Lung microvascular endothelial cell (primary cell): ENCODE results near the gene S100PBP. TPM values are rescaled to one million over a fixed set of nuclear protein-coding genes. Genes with fewer than 3 reads are reported as not detected.

Source experiments
- DNase-seq, 2 donors: peaks; one replicate each; pipeline versions ENCODE4 v3.0.0 to v3.0.0-alpha.2; 2010; ENCODE audit warnings: low read depth in 2 of 2
- total RNA-seq: library from RNA; depleted of rRNA; stranded (reverse); fragments of >200 nt; gene quantifications from 2 replicates; pipeline ENCODE4 v1.2.1, GENCODE V29; 2014

S100PBP gene
- 10.2 and 13.5 TPM in 2 replicates for total RNA-seq

DNA sequence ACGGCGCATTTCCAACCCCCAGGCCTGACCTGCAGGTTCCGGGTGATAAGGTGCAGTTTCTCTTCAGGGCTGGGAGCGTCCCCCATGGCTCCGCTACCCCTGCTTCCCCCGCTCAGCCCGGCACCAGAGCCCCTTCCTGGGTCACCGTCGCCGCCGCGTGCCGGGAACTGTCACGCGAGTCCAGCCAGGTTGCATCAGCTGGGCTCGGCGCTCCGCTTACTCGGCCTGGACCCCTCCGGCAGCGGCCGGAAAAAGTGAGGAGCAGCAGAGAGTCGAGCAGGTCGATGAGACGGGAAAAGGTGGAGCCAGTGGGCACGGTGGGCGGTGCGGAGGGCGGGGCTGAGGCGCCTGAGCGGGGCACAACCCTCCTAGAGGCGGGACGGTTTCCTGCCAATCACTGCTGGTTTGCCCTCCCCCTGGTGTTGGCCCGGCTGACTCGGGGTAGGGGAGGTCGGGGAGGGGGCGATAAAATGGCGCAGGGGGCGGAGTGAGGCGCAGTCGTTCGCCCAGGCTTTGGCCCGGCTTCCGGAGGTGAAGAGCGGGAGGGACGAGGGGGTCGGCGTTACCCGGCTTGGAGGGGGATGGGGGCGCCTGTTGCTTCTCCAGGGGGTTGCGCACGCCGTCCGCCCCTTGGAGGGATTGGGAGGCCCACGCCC, at the start of gene S100PBP, which contains the start of gene YARS1:
Gene S100PBP, plus strand, starts transcription at position 495 of the 656 bp plus-strand sequence. CDS start 8,447 bp downstream, outside the sequence.
Gene YARS1, minus strand, starts transcription at position 200 of the 656 bp plus-strand sequence. Its CDS starts 114 bp downstream, at position 86.
- DNase-seq, result peak; percentile 98 to 99

DNA sequence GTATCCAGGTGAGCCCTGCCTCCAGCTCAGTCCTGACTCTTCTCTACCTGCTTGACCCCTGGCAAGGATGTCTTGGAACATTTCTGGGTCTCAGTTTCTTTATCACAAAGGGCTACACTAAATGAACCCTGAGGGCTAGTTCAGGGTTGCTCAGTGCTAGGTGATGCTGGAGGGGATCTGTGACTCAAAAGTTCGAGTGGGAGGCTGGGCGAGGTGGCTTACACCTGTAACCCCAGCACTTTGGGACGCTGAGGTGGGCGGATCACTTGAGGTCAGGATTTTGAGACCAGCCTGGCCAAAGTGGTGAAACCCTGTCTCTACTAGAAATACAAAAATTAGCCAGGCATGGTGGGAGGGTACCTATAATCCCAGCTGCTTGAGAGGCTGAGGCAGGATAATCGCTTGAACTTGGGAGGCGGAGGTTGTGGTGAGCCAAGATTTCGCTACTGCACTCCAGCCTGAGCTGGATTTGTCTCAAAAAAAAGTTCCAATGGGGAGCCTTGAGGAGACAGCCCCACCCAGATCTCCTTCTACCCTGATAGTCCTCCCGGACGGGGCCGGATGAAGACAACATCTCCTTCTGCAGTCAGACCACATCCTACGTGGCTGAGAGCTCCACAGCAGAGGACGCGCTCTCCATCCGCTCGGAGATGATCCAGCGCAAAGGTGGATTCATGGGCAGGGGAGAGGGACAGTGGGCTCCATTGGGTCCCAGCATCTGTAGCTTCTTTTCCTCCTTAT, 49.2 kb upstream of the S100PBP start:
- no peak for DNase-seq

DNA sequence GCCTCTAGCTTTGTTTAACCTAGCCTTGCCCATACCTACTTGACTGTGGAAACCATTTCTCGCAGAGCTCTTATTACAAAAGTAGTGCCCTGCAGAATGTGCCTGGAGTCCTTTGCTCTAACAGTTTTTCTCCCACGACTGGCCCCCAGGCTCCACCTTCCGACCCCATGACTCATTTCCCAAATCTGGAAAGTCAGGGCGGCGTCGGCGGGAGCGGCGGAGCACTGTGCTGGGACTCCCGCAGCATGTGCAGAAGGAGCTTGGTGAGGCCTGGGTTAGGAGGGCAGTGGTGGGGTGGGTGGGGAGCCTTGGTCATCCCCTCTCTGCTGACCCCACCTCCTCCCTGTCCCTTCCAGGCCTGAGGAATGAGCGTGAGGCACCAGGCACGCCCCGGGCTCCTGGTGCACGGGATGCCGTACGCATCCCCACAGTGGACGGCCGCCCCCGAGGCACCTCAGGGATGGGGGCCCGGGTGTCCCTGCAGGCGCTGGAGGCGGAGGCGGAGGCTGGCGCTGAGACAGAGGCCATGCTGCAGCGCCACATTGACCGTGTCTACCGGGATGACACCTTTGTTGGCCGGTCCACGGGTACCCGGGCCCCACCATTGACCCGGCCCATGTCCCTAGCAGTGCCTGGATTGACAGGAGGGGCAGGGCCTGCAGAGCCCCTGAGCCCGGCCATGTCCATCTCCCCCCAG, 47.8 kb upstream of the S100PBP start:
- peak in 1 of 2 donors; percentile 42 for DNase-seq

DNA sequence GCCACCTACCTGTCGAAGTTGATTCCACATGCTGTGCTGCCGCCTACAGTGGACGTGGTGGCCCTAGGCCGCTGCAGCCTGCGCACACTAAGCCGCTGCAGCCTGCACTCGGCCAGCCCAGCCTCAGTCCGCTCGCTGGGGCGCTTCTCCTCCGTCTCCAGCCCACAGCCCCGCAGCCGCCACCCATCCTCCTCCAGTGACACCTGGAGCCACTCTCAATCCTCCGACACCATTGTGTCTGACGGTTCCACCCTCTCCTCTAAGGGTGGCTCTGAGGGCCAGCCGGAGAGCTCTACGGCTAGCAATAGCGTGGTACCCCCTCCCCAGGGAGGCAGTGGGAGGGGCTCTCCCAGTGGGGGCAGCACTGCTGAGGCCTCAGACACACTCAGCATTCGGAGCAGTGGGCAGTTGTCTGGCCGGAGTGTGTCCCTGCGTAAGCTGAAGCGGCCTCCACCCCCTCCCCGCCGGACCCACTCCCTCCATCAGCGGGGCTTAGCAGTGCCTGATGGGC, 47.2 kb upstream of the S100PBP start:
- no peak for DNase-seq

DNA sequence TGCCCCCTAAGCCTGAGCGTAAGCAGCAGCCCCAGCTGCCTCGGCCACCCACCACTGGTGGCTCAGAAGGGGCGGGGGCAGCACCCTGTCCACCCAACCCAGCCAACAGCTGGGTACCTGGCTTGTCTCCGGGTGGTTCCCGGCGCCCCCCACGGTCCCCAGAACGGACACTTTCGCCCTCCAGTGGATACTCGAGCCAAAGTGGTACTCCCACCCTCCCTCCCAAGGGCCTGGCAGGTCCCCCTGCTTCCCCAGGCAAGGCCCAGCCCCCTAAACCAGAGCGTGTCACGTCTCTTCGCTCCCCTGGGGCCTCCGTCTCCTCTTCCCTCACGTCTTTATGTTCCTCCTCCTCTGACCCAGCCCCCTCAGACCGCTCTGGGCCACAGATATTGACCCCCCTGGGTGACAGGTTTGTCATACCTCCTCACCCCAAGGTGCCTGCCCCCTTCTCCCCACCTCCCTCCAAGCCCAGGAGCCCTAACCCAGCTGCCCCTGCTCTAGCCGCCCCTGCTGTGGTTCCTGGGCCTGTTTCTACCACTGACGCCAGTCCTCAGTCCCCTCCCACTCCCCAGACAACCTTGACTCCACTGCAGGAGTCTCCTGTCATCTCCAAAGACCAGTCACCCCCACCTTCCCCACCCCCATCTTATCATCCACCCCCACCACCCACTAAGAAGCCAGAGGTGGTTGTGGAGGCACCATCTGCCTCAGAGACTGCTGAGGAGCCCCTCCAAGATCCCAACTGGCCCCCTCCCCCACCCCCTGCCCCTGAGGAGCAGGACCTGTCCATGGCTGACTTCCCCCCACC, 46.5 kb upstream of the S100PBP start:
- DNase-seq, result no peak

DNA sequence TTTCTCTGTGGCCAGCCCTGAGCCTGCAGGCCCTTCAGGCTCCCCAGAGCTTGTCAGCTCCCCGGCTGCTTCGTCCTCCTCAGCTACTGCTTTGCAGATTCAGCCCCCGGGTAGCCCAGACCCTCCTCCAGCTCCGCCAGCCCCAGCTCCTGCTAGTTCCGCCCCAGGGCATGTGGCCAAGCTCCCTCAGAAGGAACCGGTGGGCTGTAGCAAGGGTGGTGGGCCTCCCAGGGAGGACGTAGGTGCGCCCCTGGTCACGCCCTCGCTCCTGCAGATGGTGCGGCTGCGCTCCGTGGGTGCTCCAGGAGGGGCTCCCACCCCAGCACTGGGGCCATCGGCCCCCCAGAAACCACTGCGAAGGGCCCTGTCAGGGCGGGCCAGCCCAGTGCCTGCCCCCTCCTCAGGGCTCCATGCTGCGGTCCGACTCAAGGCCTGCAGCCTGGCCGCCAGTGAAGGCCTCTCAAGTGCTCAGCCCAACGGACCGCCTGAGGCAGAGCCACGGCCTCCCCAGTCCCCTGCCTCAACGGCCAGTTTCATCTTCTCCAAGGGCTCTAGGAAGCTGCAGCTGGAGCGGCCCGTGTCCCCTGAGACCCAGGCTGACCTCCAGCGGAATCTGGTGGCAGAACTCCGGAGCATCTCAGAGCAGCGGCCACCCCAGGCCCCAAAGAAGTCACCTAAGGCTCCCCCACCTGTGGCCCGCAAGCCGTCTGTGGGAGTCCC, 45.7 kb upstream of the S100PBP start:
- no peak for DNase-seq

DNA sequence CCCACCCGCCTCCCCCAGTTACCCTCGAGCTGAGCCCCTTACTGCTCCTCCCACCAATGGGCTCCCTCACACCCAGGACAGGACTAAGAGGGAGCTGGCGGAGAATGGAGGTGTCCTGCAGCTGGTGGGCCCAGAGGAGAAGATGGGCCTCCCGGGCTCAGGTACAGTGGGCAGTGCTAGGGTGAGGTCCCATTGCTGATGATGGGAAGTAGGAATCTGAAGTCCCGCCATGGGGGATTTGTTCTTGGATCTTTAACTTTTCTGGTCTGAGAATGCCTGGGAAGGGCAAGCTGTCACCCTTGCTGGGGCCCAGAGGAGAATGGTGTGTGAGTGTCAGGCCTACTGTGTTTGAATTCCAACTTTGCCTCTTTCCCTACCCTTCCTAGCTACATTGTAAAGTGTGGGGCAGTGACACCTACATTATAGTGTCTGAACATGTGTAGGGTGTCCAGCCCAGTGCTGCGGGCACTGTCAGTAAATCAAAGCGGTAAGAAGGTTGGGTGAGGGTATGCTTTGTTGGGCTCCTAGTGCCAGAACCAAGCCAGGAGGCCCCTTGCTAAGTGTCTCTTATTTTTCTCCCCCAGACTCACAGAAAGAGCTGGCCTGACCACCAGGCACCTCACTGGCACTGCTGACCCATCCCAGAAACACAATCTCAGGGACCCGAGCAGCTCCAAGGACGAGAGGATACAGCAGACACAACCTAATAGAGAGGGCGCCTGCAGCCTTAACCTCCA, 45.0 kb upstream of the S100PBP start:
- DNase-seq, result no peak

DNA sequence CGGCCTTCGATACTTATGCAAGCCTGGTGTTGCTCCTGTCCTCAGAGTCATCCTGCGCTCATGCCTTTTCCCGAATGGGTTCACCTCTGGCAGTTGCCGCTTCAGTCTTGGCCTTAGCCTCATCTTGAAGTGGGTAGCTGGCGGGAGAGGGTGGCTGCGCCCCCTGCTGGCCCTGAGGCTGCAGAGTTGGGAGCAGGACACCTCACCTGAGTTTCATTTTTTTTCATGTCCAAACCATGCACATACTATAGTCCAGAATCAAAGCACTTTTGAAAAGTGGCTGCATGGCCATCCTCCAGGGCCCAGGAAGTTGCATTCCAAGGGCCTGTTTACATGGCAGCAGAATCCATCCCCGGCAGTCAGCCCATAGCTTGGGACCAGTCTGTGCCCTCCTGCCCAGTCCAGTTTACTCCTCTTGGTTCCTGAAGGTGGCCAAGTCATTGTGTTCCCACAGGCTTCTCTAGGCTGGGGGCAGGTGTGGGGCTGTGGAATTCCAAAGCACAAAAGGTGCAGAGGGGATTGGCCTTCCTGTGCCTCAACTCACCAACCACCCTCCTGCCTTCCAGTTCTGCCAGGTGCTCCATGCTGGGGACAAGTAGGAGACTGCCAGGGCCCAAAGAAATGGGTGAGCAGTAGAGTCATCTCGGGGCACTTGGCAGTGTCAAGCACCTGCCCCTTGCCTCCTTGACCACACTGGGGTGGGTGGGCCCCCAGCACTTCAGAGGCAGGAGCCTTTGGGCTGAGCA, 44.3 kb upstream of the S100PBP start:
- peak; percentile 67 to 73 for DNase-seq

DNA sequence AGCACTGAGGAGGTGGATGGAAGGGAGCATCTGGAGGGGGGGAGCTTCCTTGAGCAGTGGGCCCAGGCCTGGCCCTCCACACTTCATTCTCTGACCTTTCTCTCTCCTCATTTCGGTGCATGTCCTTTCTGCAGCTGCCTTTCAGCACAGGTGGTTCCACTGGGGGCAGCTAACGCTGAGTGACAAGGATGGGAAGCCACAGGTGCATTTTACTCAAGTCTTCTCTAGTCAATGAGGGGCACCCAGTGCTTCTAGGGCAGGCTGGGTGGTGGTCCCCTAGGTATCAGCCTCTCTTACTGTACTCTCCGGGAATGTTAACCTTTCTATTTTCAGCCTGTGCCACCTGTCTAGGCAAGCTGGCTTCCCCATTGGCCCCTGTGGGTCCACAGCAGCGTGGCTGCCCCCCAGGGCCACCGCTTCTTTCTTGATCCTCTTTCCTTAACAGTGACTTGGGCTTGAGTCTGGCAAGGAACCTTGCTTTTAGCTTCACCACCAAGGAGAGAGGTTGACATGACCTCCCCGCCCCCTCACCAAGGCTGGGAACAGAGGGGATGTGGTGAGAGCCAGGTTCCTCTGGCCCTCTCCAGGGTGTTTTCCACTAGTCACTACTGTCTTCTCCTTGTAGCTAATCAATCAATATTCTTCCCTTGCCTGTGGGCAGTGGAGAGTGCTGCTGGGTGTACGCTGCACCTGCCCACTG, 43.5 kb upstream of the S100PBP start:
- no peak for DNase-seq

DNA sequence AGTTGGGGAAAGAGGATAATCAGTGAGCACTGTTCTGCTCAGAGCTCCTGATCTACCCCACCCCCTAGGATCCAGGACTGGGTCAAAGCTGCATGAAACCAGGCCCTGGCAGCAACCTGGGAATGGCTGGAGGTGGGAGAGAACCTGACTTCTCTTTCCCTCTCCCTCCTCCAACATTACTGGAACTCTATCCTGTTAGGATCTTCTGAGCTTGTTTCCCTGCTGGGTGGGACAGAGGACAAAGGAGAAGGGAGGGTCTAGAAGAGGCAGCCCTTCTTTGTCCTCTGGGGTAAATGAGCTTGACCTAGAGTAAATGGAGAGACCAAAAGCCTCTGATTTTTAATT, 43.0 kb upstream of the S100PBP start:
- no peak for DNase-seq

DNA sequence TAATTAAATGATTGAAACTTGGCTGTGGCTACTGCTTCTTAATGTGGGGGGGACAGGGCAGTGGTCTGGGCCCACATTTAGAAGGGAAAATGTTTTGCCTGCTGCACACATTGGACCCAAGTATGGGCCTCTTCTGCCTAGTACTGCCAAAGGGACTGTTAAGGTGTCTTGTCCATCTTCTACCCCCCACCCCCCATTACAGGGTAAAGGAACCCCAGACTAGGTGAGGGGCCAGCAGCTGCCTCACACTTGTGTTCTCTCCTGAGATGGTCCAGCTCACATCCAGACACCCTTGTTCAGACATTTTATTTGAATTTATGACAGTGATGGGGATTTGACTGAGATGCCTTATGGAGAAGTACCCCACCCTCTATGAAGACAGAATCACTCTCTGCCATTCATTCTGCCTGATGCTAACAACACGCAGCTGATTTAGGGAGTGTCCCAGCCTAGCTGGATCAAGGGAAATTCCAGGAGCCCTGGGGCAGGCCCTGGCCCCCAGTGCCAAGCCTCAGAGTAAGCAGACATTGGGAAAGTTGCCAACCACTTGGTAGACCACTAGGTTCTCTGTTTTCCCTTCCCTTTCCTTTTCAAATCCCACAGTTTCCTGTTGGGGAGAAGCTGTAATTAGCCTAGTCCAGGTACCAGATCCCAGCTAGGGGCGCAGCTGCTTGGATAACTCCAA, 42.4 kb upstream of the S100PBP start:
- DNase-seq, result peak; percentile 50 to 84

DNA sequence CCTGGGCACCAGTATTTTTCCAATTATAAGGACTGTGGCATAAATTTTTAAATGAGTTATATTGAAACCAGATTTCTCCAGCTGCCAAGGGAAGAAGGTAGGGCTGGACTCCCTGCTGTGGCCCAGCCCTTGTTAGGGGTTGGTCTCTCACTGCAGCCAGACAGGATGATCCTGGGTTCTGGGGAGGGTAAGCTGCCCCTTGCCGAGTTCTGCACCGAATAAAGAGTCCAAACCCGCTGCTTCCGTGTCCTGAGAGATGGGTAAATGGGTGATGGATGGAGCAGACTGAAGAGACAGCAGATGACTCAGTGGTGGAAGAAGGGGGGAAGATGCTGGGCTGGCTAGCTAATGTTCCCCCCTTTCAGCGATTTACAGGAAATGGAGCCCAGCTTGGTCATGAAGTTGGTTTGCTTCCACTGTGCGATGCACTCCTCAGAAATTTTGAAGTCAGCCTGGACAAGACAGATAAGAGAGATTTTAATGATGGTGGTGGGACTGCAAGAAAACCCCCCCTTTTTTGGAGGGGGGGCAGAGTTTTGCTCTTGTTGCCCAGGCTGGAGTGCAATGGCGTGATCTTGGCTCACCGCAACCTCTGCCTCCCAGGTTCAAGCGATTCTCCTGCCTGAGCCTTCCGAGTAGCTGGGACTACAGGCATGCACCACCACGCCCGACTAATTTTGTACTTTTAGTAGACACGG, 41.7 kb upstream of the S100PBP start:
- DNase-seq, result peak in 1 of 2 donors; percentile 75

DNA sequence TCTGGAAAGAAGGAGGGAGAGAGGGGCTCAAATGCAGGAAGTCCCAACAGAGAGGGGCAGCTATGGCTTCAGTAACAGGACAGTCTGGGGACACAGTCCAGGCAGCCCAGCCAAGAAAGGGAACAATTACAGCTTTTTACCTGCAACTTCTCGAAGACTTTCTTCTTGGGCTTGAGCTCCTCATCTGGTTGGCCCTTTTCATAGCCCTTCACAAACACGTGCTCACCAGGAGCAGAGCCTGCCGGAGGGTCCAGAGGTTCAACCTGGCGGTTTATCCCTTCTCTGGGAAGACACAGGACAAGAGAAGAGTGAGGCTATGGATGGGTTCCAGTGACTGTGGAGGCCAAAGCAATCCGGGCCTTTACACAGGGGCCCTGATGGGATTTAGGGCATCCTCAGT, 38.2 kb upstream of the S100PBP start:
- DNase-seq, result no peak

DNA sequence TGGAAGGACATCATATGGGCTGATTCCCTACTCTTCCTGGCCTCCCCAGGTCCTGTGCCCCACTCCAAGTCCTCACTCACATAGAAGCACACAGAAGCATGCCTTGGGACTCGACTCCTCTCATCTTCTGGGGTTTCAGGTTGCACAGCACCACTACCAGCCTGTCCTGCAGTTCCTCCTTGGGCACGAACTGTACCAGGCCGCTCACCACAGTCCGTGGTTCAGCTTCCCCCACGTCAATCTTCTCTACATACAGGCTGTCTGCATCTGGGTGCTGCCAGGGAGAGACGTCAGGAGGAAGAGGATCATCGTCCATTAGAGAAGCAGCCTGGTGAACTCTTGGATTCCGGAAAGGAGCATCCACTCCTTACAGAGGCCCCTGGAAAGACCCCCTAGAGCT, 37.4 kb upstream of the S100PBP start:
- DNase-seq, result no peak

DNA sequence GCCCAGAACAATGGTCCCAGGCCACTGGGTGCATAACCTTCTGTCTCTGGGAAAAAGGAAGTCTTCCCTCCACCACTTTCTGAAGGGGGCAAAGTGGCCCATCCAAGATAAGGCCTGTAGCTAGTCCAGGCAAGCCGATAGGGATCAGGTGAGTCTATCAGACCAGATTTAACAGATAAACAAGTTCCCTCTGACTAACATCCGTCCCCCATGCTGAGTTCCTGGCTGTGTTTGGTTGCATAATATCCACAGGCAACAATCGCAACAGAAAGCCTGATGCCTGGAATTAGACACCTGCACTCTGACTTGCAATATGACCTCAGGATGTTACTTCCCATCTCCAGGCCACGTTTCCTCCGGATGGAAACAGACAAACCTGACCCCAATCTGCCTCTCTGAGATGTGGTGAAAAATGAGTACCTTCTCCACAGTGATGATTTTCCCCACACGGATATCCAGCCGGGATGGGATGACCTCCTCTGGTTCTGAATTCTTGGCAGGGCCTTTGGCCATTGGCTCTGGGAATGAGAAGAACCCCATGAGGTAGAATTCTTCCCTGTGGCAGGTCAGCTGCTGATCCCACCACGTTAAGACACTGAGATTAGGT, 36.7 kb upstream of the S100PBP start:
- peak; percentile 44 to 78 for DNase-seq

DNA sequence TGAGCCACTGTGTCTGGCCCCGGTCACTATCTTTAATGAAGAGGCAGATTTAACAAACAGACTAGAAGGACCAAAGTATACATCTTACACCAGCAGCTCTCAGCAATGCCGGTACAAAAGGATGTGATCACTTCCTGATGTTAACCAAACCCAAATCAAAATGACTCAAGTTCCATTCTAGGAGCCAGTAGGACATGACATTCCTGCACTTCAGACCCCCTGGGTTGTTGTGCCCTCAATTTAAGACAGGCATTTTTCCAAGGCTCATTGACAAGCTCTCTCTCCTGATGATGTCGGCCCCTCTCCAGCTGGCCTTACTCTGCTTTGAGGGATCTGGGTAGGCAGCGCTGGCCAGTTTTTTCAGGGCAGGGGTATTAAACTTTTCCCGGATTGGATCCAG, 35.4 kb upstream of the S100PBP start:
- DNase-seq, result peak in 1 of 2 donors; percentile 74

DNA sequence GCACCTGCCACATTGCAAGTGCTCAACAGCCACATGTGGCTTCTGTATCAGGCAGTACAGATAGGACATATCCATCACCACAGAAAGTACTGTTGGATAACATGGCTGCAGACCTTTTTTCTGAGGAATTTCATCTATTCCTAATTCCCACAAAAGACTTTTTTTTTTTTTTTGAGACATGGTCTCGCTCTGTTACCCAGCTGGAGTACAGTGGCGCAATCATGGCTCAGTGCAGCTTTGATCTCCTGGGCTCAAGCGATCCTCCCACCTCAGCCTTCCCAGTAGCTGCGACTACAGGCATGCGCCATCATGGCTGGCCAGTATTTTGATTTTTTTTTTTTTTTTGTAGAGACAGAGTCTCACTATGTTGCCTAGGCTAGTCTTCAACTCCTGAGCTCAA, 33.6 kb upstream of the S100PBP start:
- no peak for DNase-seq
